NCI-H2171 (cell line): ENCODE measurements around the gene DIP2B.

ENCODE experiments used
- DNase-seq: peaks from one replicate; lab custom pipeline; 2025; lab: John Stamatoyannopoulos, UW

DIP2B gene

GRCh38 chr12:50574601-50575348 is 70.0 kb downstream of the DIP2B start:
- no peak for DNase-seq

- no peak for DNase-seq
These were observed 75.0 kb downstream of the DIP2B start for GRCh38 chr12:50579757-50580267.

- DNase-seq = no peak
These were observed 75.7 kb downstream of the DIP2B start for GRCh38 chr12:50580436-50580835.

GRCh38 chr12:50581226-50582184 is 76.7 kb downstream of the DIP2B start:
- no peak for DNase-seq

GRCh38 chr12:50584135-50584534 is 79.3 kb downstream of the DIP2B start:
- no peak for DNase-seq

- DNase-seq = no peak
These were observed 85.1 kb downstream of the DIP2B start for GRCh38 chr12:50589650-50590435.

GRCh38 chr12:50590869-50591268 is 86.1 kb downstream of the DIP2B start:
- DNase-seq = no peak

- no peak for DNase-seq
These were observed 90.9 kb downstream of the DIP2B start for GRCh38 chr12:50595667-50596066.

GRCh38 chr12:50597200-50598195 is 92.7 kb downstream of the DIP2B start:
- no peak for DNase-seq

GRCh38 chr12:50598321-50598862 is 93.6 kb downstream of the DIP2B start:
- no peak for DNase-seq

- DNase-seq = no peak
These were observed 94.7 kb downstream of the DIP2B start for GRCh38 chr12:50599366-50600095.

- no peak for DNase-seq
These were observed 95.6 kb downstream of the DIP2B start for GRCh38 chr12:50600364-50600763.

GRCh38 chr12:50603817-50604639 is 99.2 kb downstream of the DIP2B start:
- no peak for DNase-seq

GRCh38 chr12:50604640-50604920 is 99.8 kb downstream of the DIP2B start:
- no peak for DNase-seq

GRCh38 chr12:50606675-50607375 is 102.0 kb downstream of the DIP2B start:
- DNase-seq = no peak

- no peak for DNase-seq
These were observed 104.6 kb downstream of the DIP2B start for GRCh38 chr12:50609292-50609874.

GRCh38 chr12:50610171-50610570 is 105.4 kb downstream of the DIP2B start:
- no peak for DNase-seq
